Spleen (tissue), 11 donors: ENCODE data around the gene TBC1D24. TPM values are rescaled to one million over a fixed set of nuclear protein-coding genes. Genes with fewer than 3 reads are reported as not detected.
"Not testable (repeated sequence)": the region's sequence is repeated elsewhere in the genome, so short reads cannot be mapped to it uniquely, and the experiment has no call there.

Source experiments
- DNase-seq: peaks from one replicate; pipeline ENCODE4 v3.0.0-alpha.2; 2020
- H3K27ac ChIP-seq, 8 donors: fragments of 200-600 bp; sonication (generic) in 7 of 8; 1 replicate in 4 of 8; 2 replicates in 4 of 8; pipeline versions ENCODE4 v1.5.0 to v1.8.0; 2016 to 2021; ENCODE audit warnings: inconsistent platforms in 4 of 8, mild to moderate bottlenecking in 4 of 8, moderate library complexity in 1 of 8
- H3K27me3 ChIP-seq, 7 donors: fragments of 200-600 bp; sonication (generic) in 6 of 7; replicated peaks in 1 of 7; 1 replicate in 4 of 7; 2 replicates in 3 of 7; pipeline versions ENCODE4 v1.5.0 to v1.8.0; 2016 to 2021; ENCODE audit warnings: inconsistent platforms in 3 of 7, mild to moderate bottlenecking in 1 of 7
- H3K36me3 ChIP-seq, 6 donors: fragments of 200-600 bp; sonication (generic) in 5 of 6; 1 replicate in 4 of 6; 2 replicates in 2 of 6; pipeline versions ENCODE4 v1.5.0 to v1.8.0; 2016 to 2021; ENCODE audit warnings: inconsistent platforms in 2 of 6
- H3K4me1 ChIP-seq, 6 donors: fragments of 200-600 bp; sonication (generic) in 5 of 6; 1 replicate in 3 of 6; 2 replicates in 3 of 6; pipeline versions ENCODE4 v1.5.0 to v1.8.0; 2016 to 2021; ENCODE audit warnings: inconsistent platforms in 3 of 6
- H3K4me3 ChIP-seq, 8 donors: fragments of 200-600 bp; sonication (generic) in 7 of 8; 1 replicate in 4 of 8; 2 replicates in 4 of 8; pipeline versions ENCODE4 v1.5.0 to v1.8.0; 2016 to 2021; ENCODE audit warnings: inconsistent platforms in 4 of 8, mild to moderate bottlenecking in 4 of 8, moderate library complexity in 2 of 8
- H3K9me3 ChIP-seq, 8 donors: fragments of 200-600 bp; sonication (generic) in 7 of 8; 1 replicate in 4 of 8; 2 replicates in 4 of 8; pipeline versions ENCODE4 v1.5.0 to v1.8.0; 2016 to 2021; ENCODE audit warnings: inconsistent platforms in 4 of 8
- POLR2A ChIP-seq, 3 donors: fragments of 450-650 bp; IDR thresholded peaks; one replicate each; pipeline ENCODE4 v1.5.1; 2017; ENCODE audit warnings: antibody characterized with exemption in 3 of 3, mild to moderate bottlenecking in 1 of 3
- POLR2AphosphoS5 ChIP-seq, 3 donors: sonication (generic); formaldehyde crosslinking; IDR thresholded peaks; one replicate each; pipeline ENCODE4 v1.5.1; 2017; ENCODE audit warnings: antibody characterized with exemption in 3 of 3
- WGBS, 5 donors: extraction: QIAGEN DNeasy Blood & Tissue Kit in 3 of 5; methylation state at CpG; one replicate each; pipeline versions ENCODE4 v1.1.5 to v1.1.7; 2013 to 2018; 5-methylcytosine and 5-hydroxymethylcytosine counted together
- intact Hi-C: fragments of 100-400 bp; cut with DNase I; formaldehyde crosslinking; loops from one replicate; pipeline ENCODE4 v1.15.0; 2023; ENCODE audit warnings: low total_unique reads
- polyA plus RNA-seq, 3 donors: library from polyadenylated mRNA; stranded (reverse); fragments of 200-250 nt; gene quantifications; one replicate each; pipeline ENCODE4 v1.2.1, GENCODE V29; 2013
- total RNA-seq, 7 donors: library from RNA; depleted of rRNA in 3 of 7; stranded (reverse); fragments of >200 nt in 3 of 7; fragmentation: NEBNext Ultra II Directional in 4 of 7; extraction: Animal tissue kit (Norgen Biotek cat#: 25700) in 4 of 7; gene quantifications; one replicate each; pipeline versions ENCODE4 v1.1.0 to v1.2.1, GENCODE V29; 2016 to 2021
- TF ChIP-seq, protein P1 (sequence below), 11 experiments: fragments of 200-600 bp in 7 of 11; fragments of 450-650 bp in 4 of 11; sonication (generic) in 4 of 11; IDR thresholded peaks in 8 of 11; conservative IDR thresholded peaks in 3 of 11; 1 replicate in 7 of 11; 2 replicates in 4 of 11; pipeline versions ENCODE4 v1.4.0 to v1.8.0; 2016 to 2021; ENCODE audit warnings: antibody characterized with exemption in 11 of 11, inconsistent platforms in 4 of 11, mild to moderate bottlenecking in 1 of 11
- donor health status: healthy with polysubstance abuse.
- donor health status: DM: no; HTN: no; CAD: no; lungs with moderate emphysema.
- donor health status: DM: no; HTN: no; CAD: no.
- donor health status: Bipolar disorder and iron deficiency.
- donor health status: healthy.
- donor health status: DM: no; HTN: no; CAD: no.
- donor health status: DM: yes; HTN: yes; CAD: no.

The TBC1D24 gene
- total and polyA plus RNA-seq, 10 donors, result 2.2 to 15.3 (median 11.3) TPM

- TF ChIP-seq, protein P1, sequence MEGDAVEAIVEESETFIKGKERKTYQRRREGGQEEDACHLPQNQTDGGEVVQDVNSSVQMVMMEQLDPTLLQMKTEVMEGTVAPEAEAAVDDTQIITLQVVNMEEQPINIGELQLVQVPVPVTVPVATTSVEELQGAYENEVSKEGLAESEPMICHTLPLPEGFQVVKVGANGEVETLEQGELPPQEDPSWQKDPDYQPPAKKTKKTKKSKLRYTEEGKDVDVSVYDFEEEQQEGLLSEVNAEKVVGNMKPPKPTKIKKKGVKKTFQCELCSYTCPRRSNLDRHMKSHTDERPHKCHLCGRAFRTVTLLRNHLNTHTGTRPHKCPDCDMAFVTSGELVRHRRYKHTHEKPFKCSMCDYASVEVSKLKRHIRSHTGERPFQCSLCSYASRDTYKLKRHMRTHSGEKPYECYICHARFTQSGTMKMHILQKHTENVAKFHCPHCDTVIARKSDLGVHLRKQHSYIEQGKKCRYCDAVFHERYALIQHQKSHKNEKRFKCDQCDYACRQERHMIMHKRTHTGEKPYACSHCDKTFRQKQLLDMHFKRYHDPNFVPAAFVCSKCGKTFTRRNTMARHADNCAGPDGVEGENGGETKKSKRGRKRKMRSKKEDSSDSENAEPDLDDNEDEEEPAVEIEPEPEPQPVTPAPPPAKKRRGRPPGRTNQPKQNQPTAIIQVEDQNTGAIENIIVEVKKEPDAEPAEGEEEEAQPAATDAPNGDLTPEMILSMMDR (IDR thresholded peaks at IDR 0.05 in 8 of 11, conservative IDR thresholded peaks at IDR 0.05 in 3 of 11), result no peak
- TF ChIP-seq POLR2A (IDR thresholded peaks at IDR 0.05) (no peak), POLR2AphosphoS5 (IDR thresholded peaks at IDR 0.05) (no peak)
Observed at GRCh38 chr16:2436110-2436509, 38.8 kb upstream of the TBC1D24 start.

DNA sequence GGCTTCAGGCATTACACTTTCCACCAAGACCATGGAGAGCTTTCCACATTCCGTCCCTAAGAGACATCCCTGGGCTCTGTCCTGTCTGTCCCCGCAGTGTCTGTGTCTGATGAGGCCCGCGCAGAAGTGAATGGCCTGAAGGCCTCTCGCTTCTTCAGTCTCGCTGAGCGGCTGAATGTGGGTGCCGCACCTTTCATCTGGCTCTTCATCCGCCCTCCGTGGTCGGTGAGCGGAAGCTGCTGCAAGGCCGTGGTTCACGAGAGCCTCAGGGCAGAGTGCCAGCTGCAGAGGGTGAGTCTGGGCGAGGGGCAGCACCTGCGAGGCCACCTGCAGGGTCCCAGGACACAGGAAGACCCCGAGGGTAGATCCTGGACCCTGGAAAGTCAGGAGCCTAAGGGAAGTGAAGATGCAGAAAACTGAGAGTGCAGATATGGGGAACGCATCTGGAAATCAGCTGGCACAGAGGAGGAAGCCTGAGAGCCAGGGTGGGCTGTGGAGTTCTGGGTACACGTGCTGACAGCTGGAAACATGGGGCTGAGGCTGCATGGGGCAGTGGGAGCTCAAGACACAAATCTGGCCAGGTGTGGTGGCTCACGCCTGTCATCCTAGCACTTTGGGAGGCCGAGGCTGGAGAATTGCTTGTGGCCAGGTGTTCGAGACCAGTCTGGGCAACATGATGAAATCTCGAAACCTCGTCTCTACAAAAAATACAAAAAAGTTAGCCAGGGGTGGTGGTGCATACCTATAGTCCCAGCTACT is 37.7 kb upstream of the TBC1D24 start:
- intact Hi-C loops, result loop anchor here (10.0 kb wide), 1 partner anchor 58 kb away; no protein-coding TSS in a partner anchor
- no peaks in the 10 kb centered on the region for H3K27me3 ChIP-seq
- peak; percentile 59 for DNase-seq
- no peaks in the 10 kb centered on the region for H3K9me3 ChIP-seq
- H3K36me3 ChIP-seq, result peaks cover 0 to 88% (median 23%) of the 10 kb centered on the region in 6 donors
- no peak overlapping the region for H3K4me3 ChIP-seq
- TF ChIP-seq POLR2AphosphoS5 (IDR thresholded peaks at IDR 0.05), result no peak
- TF ChIP-seq, protein P1 (IDR thresholded peaks at IDR 0.05 in 8 of 11, conservative IDR thresholded peaks at IDR 0.05 in 3 of 11), result no peak
- TF ChIP-seq POLR2A (IDR thresholded peaks at IDR 0.05), result no peak
- H3K4me1 ChIP-seq, result peaks cover 0 to 11% (median 2%) of the 10 kb centered on the region in 6 donors
- 89 to 96% (median 93%) methylated on average over 24 of the region's 24 CpGs for WGBS, 5 donors
- no peak overlapping the region for H3K27ac ChIP-seq

More at GRCh38 chr16:2436110-2436509, 38.8 kb upstream of the TBC1D24 start:
- intact Hi-C loops, result loop anchor here (10.0 kb wide), 1 partner anchor 59 kb away; no protein-coding TSS in a partner anchor
- Histone ChIP-seq H3K4me3 (no peak overlapping the region), H3K27ac (no peak overlapping the region), H3K27me3 (no peaks in the 10 kb centered on the region), H3K36me3 (peaks cover 0 to 99% (median 25%) of the 10 kb centered on the region in 6 donors), H3K9me3 (no peaks in the 10 kb centered on the region), H3K4me1 (peaks cover 0 to 14% (median 2%) of the 10 kb centered on the region in 6 donors)
- WGBS, 5 donors, result 91 to 97% (median 95%) methylated on average over 8 to 9 of the region's 9 CpGs
- DNase-seq, result peak; percentile 14

- Histone ChIP-seq H3K4me3 (no peak overlapping the region), H3K36me3 (peaks cover 0 to 80% (median 16%) of the 10 kb centered on the region in 6 donors), H3K9me3 (no peaks in the 10 kb centered on the region), H3K4me1 (peaks cover 0 to 11% (median 2%) of the 10 kb centered on the region in 6 donors), H3K27ac (no peak overlapping the region), H3K27me3 (no peaks in the 10 kb centered on the region)
- intact Hi-C loops, result loop anchor here (10.0 kb wide), 1 partner anchor 57 kb away; no protein-coding TSS in a partner anchor
- 94 to 97% (median 96%) methylated on average over 13 to 14 of the region's 14 CpGs for WGBS, 5 donors
- TF ChIP-seq POLR2AphosphoS5 (IDR thresholded peaks at IDR 0.05), result no peak
- TF ChIP-seq, protein P1 (IDR thresholded peaks at IDR 0.05 in 8 of 11, conservative IDR thresholded peaks at IDR 0.05 in 3 of 11), result no peak
- no peak for TF ChIP-seq POLR2A (IDR thresholded peaks at IDR 0.05)
- peak; percentile 67 for DNase-seq
Observed at GRCh38 chr16:2438121-2438520, 36.8 kb upstream of the TBC1D24 start.

DNA sequence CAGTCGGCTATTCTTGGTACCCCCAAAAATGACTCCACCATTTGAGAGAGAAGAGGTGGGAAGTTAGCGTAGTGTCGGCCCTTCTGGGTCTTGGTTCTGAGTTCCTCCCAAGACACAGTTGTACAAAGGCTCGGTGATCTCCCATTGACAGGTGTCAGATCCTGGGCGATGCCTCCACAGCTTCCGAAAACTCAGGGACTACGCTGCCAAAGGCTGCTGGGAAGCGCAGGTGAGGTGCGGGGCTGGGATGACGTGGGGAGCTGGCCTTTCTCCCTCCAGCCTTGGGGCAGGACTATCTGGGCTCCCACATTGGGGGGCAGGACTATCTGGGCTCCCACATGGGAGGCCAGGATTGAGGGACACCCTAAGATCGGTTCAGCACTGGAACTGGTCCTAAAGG is 35.3 kb upstream of the TBC1D24 start:
- H3K9me3 ChIP-seq, result no peaks in the 10 kb centered on the region
- no peak for DNase-seq
- intact Hi-C loops, result loop anchor here (10.0 kb wide), 1 partner anchor 55 kb away; no protein-coding TSS in a partner anchor
- H3K27me3 ChIP-seq, result no peaks in the 10 kb centered on the region
- peaks cover 0 to 80% (median 20%) of the 10 kb centered on the region in 6 donors for H3K36me3 ChIP-seq
- H3K27ac ChIP-seq, result peak overlapping the region in 5 of 8 donors; percentile 27 to 75 (median 46)
- TF ChIP-seq POLR2A (IDR thresholded peaks at IDR 0.05), result no peak
- no peak for TF ChIP-seq POLR2AphosphoS5 (IDR thresholded peaks at IDR 0.05)
- TF ChIP-seq, protein P1 (IDR thresholded peaks at IDR 0.05 in 8 of 11, conservative IDR thresholded peaks at IDR 0.05 in 3 of 11), result no peak
- no peak overlapping the region for H3K4me3 ChIP-seq
- peaks cover 0 to 11% (median 2%) of the 10 kb centered on the region in 6 donors for H3K4me1 ChIP-seq
- 95 to 97% (median 97%) methylated on average over 9 to 11 of the region's 11 CpGs for WGBS, 5 donors

DNA sequence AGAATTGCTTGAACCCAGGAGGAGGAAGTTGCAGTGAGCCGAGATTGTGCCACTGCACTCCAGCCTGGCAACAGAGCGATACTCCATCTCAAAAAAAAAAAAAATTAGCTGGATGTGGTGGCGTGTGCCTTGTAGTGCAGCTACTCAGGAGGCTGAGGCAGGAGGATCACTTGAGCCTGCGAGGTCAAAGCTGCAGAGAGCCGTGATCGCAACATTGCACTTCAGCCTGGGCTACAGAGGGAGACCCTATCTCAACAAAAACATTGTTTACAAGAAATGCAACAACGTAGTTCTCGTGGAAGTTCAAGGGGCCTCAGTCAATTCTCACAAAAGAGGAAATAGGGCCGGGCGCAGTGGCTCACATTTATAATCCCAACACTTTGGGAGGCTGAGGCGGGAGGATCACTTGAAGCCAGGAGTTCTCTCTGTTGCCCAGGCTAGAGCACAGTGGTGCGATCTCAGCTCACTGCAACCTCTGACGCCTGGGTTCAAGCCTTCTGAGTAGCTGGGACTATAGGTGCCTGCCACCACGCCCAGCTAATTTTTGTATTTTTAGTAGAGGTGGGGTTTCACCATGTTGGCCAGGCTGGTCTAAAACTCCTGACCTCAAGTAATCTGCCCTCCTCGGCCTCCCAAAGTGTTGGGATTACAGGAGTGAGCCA is 33.7 kb upstream of the TBC1D24 start:
- H3K4me3 ChIP-seq, H3K27ac ChIP-seq, H3K27me3 ChIP-seq, H3K9me3 ChIP-seq, intact Hi-C loops, DNase-seq: not testable (repeated sequence)
- H3K4me1 ChIP-seq, result peaks cover 0 to 11% (median 2%) of the 10 kb centered on the region in 6 donors
- 82 to 90% (median 86%) methylated on average over 14 to 15 of the region's 15 CpGs for WGBS, 5 donors
- peaks cover 3 to 81% (median 31%) of the 10 kb centered on the region in 6 donors for H3K36me3 ChIP-seq
